Urinary bladder (tissue), 4 donors: Measurements from ENCODE around the gene KIAA0513. TPM values are rescaled to one million over a fixed set of nuclear protein-coding genes. Genes with fewer than 3 reads are reported as not detected.

Experiments used
- DNase-seq: peaks from one replicate; pipeline ENCODE4 v3.0.0-alpha.2; 2015; ENCODE audit errors: extremely low spot score
- H3K27ac ChIP-seq: one replicate; pipeline ENCODE4 v1.5.1; 2013; ENCODE audit warnings: low read depth, mild to moderate bottlenecking, moderate library complexity
- H3K36me3 ChIP-seq: one replicate; pipeline ENCODE4 v1.6.1; 2013; ENCODE audit warnings: mild to moderate bottlenecking, moderate library complexity; ENCODE audit not compliant: insufficient read depth
- H3K4me1 ChIP-seq: one replicate; pipeline ENCODE4 v1.6.1; 2013; ENCODE audit warnings: mild to moderate bottlenecking, moderate library complexity; ENCODE audit not compliant: insufficient read depth
- H3K4me3 ChIP-seq: one replicate; pipeline ENCODE4 v1.5.1; 2013; ENCODE audit warnings: low read depth, low read length
- WGBS: extraction: QIAGEN DNeasy Blood & Tissue Kit; methylation state at CpG from one replicate; pipeline ENCODE4 v1.1.7; 2013; 5-methylcytosine and 5-hydroxymethylcytosine counted together
- polyA plus RNA-seq: library from polyadenylated mRNA; stranded (reverse); fragments of 200-250 nt; gene quantifications from one replicate; pipeline ENCODE4 v1.2.3, GENCODE V29; 2013
- total RNA-seq: library from RNA; depleted of rRNA; stranded (reverse); fragments of >200 nt; gene quantifications from one replicate; pipeline ENCODE4 v1.2.3, GENCODE V29; 2014
- donor health status: healthy with polysubstance abuse.
- donor health status: healthy.

The KIAA0513 gene
- total RNA-seq = 9.8 TPM
- 19.9 TPM for polyA plus RNA-seq

GRCh38 chr16:85027349-85027957 lies at the start of gene KIAA0513:
KIAA0513 (plus strand) TSS chr16:85027795; CDS start chr16:85067072, 39,277 bp downstream.
- DNase-seq = peak; percentile 69
- H3K4me1 ChIP-seq = no peaks in the 10 kb centered on the region
- under 1% methylated on average over 59 of the region's 59 CpGs for WGBS
- no peaks in the 10 kb centered on the region for H3K36me3 ChIP-seq
- H3K4me3 ChIP-seq = peak within 1 kb of the TSS; percentile 81
- peak within 1 kb of the TSS; percentile 65 for H3K27ac ChIP-seq

DNA sequence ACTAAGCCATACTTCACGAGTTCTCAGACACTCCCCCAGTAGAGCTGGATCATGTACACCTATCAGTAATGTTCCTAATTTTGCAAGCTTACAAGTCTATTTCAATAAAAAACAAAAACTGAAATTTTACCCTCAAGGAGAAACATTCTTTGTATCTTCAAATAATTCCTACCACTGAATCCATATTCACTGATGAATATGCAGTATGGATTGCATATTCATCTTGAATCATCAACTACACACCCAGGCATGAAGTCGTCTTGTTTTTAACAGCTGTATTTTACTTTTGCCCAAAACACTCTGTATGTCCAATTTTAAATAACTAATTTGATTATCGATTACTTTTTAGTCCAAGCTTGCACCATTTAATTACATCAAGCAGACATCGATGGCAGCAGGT lies 48.1 kb upstream of the KIAA0513 start:
- DNase-seq = no peak
- Histone ChIP-seq H3K4me3 (no peak overlapping the region), H3K36me3 (peaks cover 8% of the 10 kb centered on the region), H3K4me1 (no peaks in the 10 kb centered on the region), H3K27ac (no peak overlapping the region)
- 93% methylated on average over 4 of the region's 4 CpGs for WGBS

DNA sequence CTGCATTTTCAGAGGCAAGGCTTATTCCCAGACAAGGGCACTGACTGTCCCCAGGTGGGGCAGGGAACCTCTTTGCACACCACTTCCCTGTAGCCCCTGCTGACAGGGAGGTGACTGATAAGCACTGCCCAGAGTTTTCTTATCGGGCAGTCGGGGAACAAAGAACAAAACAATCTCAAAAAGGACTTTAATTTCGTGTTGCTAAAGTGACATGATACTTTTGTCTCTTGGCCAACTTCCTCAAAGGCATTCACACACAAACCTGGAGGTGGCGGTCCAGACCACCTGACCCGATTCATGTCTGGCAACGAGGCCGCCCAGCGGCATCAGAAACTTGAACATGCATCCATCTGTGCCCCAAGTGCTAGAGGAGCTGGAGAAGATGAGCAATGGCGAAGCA lies 45.2 kb upstream of the KIAA0513 start:
- H3K36me3 ChIP-seq = peaks cover 5% of the 10 kb centered on the region
- no peaks in the 10 kb centered on the region for H3K4me1 ChIP-seq
- no peak overlapping the region for H3K4me3 ChIP-seq
- DNase-seq = no peak
- no peak overlapping the region for H3K27ac ChIP-seq
- WGBS = 63% methylated on average over 9 of the region's 9 CpGs

DNA sequence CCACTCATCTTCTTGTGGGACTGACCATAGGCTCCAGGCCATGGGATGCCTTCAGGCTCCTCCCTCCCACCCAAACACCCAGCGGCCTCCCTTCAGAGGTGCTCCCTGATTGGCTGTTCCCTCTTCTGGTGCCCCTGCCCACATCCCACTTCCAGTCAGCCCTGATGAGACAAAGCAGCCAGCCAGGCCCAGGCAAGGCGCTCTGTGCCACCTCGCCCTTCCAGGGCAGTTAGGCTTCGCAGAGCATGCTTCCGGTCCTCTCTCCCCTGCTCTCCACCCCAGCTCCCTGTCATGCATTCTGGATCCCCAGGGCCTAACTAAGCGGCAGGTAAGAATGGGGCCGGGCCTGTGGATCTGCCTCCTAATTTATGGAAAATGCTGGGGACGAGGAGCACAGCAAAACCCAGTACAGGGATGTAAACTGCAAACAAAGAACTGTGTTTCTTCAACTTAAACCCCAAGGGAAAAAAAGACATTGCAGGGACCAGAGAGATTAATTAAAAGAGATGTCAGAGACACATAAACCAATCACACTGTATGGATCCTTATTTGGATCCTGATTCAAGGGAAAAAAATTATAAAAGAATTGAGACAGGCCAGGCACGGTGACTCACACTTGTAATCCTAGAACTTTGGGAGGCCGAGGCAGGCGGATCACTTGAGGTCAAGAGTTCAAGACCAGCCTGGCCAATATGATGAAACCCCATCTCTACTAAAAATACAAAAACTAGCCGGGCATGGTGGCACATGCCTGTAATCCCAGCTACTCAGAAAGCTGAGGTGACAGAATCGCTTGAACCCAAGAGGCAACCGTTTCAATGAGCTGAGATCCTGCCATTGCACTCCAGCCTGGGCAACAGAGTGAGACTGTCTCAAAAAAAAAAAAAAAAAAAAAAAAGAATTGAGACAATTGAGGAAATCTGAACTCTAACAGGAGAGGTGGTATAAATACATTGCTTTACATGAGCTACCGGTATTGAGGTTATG lies 42.2 kb upstream of the KIAA0513 start:
- H3K4me1 ChIP-seq = no peaks in the 10 kb centered on the region
- H3K4me3 ChIP-seq = no peak overlapping the region
- peak overlapping the region; percentile 26 for H3K27ac ChIP-seq
- DNase-seq = no peak
- H3K36me3 ChIP-seq = peaks cover 3% of the 10 kb centered on the region
- 68% methylated on average over 15 of the region's 15 CpGs for WGBS

GRCh38 chr16:84986102-84986501 lies 41.5 kb upstream of the KIAA0513 start:
- DNase-seq = no peak
- Histone ChIP-seq H3K4me1 (no peaks in the 10 kb centered on the region), H3K27ac (no peak overlapping the region), H3K4me3 (no peak overlapping the region), H3K36me3 (peaks cover 3% of the 10 kb centered on the region)
- 92% methylated on average over 22 of the region's 22 CpGs for WGBS

DNA sequence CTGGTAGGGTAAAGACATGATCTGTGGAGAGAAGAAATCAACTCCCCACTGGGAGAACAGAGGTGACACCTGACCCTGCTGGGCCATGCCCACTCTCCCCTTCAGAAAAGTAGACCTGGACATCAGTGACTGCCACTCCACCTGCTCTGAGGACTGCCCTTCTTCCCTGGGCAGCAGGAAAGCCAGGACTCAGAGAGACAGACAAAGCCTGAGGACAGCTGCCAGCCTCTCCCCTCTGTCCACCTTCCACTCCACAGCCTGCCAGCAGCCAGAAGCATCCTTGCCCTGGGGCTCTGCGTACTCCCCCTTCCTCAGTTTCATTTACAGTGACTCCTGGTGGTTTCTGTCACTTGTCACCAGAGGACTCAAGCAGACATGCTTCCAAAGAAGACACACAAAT lies 40.7 kb upstream of the KIAA0513 start:
- Histone ChIP-seq H3K4me1 (no peaks in the 10 kb centered on the region), H3K27ac (no peak overlapping the region), H3K36me3 (no peaks in the 10 kb centered on the region), H3K4me3 (no peak overlapping the region)
- WGBS = 92% methylated on average over 1 of the region's 1 CpG
- no peak for DNase-seq

DNA sequence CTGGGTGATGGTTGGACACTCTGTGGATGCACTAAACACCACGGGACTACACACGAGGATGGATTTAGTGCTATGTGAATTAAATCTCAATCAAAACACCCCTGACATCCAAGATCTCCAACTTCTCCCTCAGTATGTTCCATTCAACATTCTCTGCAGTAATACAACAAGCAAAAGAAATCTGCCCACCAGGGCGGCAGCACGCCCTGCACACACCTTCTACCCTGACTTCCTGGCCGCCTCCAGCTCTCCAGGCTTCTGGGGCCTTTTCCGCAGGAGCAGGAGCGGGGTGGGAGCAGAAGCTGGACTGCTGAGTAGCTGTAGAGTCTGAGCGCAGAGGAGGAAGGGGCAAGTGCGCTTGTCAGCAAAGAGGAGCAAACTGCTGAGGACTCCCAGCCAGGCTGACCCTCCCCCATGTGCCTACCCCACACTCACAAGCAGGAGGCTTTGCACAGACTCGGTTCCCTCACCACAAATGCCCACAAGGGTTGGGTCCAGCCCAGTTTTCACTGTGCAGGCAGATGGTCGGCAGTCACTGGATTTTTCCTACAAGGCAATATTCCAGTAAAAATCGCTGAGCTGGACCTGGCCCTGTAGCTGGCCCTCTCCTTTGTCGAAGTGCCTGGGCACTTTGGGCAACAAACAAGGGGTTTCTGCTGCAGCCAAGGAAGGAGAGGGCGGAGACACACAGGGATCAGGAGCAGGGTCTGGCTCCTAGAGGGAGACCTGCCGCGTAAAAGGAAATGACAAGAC lies 39.1 kb upstream of the KIAA0513 start:
- Histone ChIP-seq H3K4me1 (no peaks in the 10 kb centered on the region), H3K36me3 (no peaks in the 10 kb centered on the region), H3K4me3 (no peak overlapping the region), H3K27ac (no peak overlapping the region)
- whole genome bisulfite sequencing = 91% methylated on average over 16 of the region's 16 CpGs
- no peak for DNase-seq

GRCh38 chr16:84989749-84990620 lies 37.6 kb upstream of the KIAA0513 start:
- H3K27ac ChIP-seq = no peak overlapping the region
- no peaks in the 10 kb centered on the region for H3K36me3 ChIP-seq
- DNase-seq = no peak
- WGBS = 89% methylated on average over 27 of the region's 27 CpGs
- H3K4me1 ChIP-seq = no peaks in the 10 kb centered on the region
- no peak overlapping the region for H3K4me3 ChIP-seq

DNA sequence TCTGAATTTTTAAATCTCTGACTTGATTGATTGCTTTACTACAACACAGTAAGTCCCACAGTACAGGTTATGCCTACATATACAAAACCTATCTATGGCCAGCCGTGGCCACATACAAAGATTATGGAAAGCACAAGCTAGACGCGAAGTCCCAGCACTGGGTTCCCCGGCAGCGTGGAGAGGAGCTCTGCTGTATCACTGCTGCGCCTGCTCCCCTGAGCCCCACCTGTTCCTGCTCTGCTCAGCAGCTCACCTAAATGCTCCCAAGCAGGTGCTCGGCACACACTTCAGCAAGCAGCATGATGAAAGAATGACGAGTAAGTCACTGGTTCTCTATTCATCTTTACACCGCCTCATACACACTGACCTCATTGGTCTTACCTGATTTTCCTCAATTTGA lies 36.8 kb upstream of the KIAA0513 start:
- Histone ChIP-seq H3K36me3 (no peaks in the 10 kb centered on the region), H3K27ac (no peak overlapping the region), H3K4me1 (no peaks in the 10 kb centered on the region), H3K4me3 (no peak overlapping the region)
- 96% methylated on average over 9 of the region's 9 CpGs for WGBS
- DNase-seq = no peak

- Histone ChIP-seq H3K4me1 (no peaks in the 10 kb centered on the region), H3K4me3 (no peak overlapping the region), H3K27ac (peak overlapping the region; percentile 59), H3K36me3 (no peaks in the 10 kb centered on the region)
- 63% methylated on average over 3 of the region's 3 CpGs for WGBS
- no peak for DNase-seq
Measured at GRCh38 chr16:84992717-84993075, 34.9 kb upstream of the KIAA0513 start.

DNA sequence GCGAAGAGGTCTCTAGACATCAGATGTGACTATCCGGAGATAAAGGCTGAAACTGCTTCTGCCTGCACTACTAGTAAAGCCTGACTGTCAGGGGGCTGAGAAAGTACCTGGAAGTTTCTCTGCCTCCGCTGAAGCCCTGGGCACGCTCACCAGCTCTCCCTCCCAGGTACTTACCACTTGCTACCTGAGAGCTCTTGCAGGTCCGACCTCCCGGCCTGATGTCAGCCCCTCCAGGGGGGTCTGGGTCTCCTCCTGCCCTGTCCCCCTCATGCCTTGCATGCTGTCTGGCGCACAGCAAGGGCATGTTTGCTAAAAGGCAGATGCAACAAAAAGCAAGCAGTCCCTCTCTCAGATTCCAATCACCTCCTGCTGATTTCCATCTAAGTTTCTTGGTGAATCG lies 33.7 kb upstream of the KIAA0513 start:
- no peak for DNase-seq
- WGBS = 89% methylated on average over 8 of the region's 8 CpGs
- peaks cover 2% of the 10 kb centered on the region for H3K4me1 ChIP-seq
- no peak overlapping the region for H3K4me3 ChIP-seq
- peak overlapping the region; percentile 92 for H3K27ac ChIP-seq
- H3K36me3 ChIP-seq = no peaks in the 10 kb centered on the region

- no peak for DNase-seq
- Histone ChIP-seq H3K27ac (peak overlapping the region; percentile 78), H3K4me3 (no peak overlapping the region), H3K4me1 (peaks cover 3% of the 10 kb centered on the region), H3K36me3 (no peaks in the 10 kb centered on the region)
- 87% methylated on average over 8 of the region's 8 CpGs for WGBS
Measured at GRCh38 chr16:84995663-84996062, 31.9 kb upstream of the KIAA0513 start.

DNA sequence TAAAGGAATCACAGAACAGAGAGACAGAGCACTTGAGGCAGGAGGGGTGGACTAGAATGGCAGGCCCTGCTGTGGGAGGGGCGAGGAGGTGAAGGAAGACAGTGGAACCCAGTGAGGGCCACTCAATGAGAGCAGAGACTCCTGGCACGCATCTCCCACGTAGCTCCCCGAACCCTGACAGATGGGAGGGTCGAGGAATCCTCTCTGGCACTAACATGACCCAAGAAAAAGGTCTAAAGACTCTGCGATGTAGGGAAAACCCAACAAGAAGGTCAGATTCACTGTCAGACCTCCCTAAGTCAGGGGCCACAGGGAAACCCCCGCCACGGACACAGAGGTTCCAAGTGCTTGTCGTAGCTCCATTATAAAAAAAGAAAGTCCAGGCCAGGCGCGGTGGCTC lies 31.2 kb upstream of the KIAA0513 start:
- 96% methylated on average over 11 of the region's 11 CpGs for WGBS
- Histone ChIP-seq H3K36me3 (no peaks in the 10 kb centered on the region), H3K4me3 (no peak overlapping the region), H3K27ac (peak overlapping the region; percentile 67), H3K4me1 (peaks cover 3% of the 10 kb centered on the region)
- DNase-seq = no peak
